ENCODE data around the gene EPB41L4A. TPM values are rescaled to one million over a fixed set of nuclear protein-coding genes. Genes with fewer than 3 reads are reported as not detected.

The EPB41L4A gene
- total and polyA plus RNA-seq, 12 donors, result 6.2 to 28.4 (median 17.5) TPM

DNA sequence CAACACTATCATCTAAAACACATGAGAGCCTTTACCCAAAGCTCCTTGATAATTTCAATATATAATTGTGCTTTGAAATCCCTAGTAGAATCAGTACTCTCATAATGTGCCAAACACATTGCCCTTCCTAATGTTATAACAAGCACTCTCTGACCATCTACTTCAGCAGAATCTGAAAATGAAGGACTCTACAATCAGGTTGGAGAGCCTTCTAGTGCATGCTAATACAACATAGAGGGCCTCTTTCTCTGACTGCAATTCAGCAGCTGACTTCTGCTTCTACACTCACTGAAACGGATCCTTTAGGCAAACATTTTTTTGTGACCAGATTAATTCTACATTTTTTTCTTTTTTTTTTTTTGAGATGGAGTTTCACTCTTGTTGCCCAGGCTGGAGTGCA lies 155.6 kb downstream of the EPB41L4A start:
- 93 to 96% methylated on average over 1 of the region's 1 CpG for WGBS, 2 donors
- TF ChIP-seq, protein P1, sequence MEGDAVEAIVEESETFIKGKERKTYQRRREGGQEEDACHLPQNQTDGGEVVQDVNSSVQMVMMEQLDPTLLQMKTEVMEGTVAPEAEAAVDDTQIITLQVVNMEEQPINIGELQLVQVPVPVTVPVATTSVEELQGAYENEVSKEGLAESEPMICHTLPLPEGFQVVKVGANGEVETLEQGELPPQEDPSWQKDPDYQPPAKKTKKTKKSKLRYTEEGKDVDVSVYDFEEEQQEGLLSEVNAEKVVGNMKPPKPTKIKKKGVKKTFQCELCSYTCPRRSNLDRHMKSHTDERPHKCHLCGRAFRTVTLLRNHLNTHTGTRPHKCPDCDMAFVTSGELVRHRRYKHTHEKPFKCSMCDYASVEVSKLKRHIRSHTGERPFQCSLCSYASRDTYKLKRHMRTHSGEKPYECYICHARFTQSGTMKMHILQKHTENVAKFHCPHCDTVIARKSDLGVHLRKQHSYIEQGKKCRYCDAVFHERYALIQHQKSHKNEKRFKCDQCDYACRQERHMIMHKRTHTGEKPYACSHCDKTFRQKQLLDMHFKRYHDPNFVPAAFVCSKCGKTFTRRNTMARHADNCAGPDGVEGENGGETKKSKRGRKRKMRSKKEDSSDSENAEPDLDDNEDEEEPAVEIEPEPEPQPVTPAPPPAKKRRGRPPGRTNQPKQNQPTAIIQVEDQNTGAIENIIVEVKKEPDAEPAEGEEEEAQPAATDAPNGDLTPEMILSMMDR (IDR thresholded peaks at IDR 0.05), result no peak
- ATAC-seq, result no peak

DNA sequence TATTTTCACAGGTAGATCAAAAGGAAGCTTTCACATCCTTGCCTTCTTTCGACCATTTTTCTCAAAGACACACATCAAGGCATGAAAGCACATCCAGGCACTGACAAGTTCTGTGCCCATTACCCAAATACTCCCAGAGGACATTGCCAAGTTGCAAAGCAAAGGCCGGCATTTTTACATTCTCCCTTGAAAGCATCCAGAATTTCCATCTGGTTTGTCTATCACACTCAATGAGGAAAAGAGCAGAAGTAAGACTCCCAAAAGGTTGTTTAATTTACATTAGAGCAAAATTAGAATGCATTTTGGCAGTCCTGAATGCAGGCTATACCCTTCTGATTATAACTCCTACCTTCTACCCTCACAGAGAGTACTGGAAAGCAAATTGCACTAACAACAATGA lies 160.5 kb downstream of the EPB41L4A start:
- ATAC-seq (no peak), DNase-seq (no peak)
- H3K36me3 ChIP-seq, result peaks cover 0 to 41% (median 0%) of the 10 kb centered on the region in 9 donors
- peak overlapping the region in 1 of 10 donors; percentile 6 for H3K27ac ChIP-seq
- TF ChIP-seq, protein P1 (IDR thresholded peaks at IDR 0.05), result no peak
- intact Hi-C loops (cut with DNase I), result no loop called here
- WGBS, 2 donors, result 66% methylated on average over 2 of the region's 2 CpGs
- H3K9me3 ChIP-seq, result no peaks in the 10 kb centered on the region
- peaks cover 3 to 49% (median 20%) of the 10 kb centered on the region in 9 donors for H3K4me1 ChIP-seq
- no peak overlapping the region for H3K4me3 ChIP-seq
- H3K27me3 ChIP-seq, result no peaks in the 10 kb centered on the region

More for the DNA sequence above, 155.6 kb downstream of the EPB41L4A start:
- intact Hi-C loops (cut with DNase I), result no loop called here
- no peak overlapping the region for H3K4me3 ChIP-seq
- no peaks in the 10 kb centered on the region for H3K27me3 ChIP-seq
- H3K9me3 ChIP-seq, result no peaks in the 10 kb centered on the region
- H3K4me1 ChIP-seq, result peaks cover 0 to 27% (median 3%) of the 10 kb centered on the region in 9 donors
- H3K36me3 ChIP-seq, result peaks cover 0 to 63% (median 0%) of the 10 kb centered on the region in 9 donors
- DNase-seq, result no peak
- H3K27ac ChIP-seq, result no peak overlapping the region

DNA sequence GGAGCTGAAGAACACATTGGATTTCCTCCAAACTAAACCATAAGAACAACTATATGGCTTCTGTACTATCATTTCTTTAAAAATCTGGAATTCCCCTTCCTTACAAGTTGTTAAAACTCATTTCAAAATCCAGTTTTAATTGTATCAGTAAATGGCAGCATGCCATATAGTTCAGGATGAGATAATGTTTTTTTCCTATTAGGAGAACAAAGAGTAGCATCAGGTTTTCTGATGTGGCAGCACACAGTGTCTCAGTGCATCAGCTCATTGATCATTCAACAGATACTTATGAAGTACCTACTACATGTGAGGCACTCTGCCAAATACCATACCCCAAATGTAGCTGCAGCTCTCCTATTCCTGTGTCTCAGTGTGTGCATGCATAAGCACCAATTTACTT lies 161.1 kb downstream of the EPB41L4A start:
- DNase-seq, result no peak
- Histone ChIP-seq H3K27ac (no peak overlapping the region), H3K4me3 (no peak overlapping the region), H3K4me1 (peaks cover 3 to 49% (median 26%) of the 10 kb centered on the region in 9 donors), H3K27me3 (no peaks in the 10 kb centered on the region), H3K36me3 (peaks cover 0 to 35% (median 0%) of the 10 kb centered on the region in 9 donors), H3K9me3 (no peaks in the 10 kb centered on the region)
- intact Hi-C loops (cut with DNase I), result no loop called here
- no peak for ATAC-seq
- TF ChIP-seq, protein P1 (IDR thresholded peaks at IDR 0.05), result no peak

DNA sequence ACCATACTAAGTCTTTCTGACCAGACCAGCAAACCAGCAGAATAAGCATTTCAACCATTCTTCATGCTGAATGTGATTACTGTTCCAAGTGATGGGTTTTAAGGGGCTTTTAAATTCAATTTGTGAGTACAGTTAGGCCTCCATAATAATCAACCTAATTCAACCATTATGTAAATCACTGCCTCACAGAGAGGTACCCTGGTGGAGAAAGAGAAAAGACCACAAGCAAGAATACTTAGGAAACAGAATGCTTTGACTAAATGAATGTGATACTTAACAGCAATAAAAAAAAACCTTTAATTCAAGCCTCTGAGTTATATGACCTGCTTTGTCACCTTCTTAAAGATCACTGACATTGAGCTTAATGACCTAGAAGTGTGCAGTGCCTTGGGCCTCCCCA lies 162.1 kb downstream of the EPB41L4A start:
- no peak overlapping the region for H3K4me3 ChIP-seq
- TF ChIP-seq, protein P1 (IDR thresholded peaks at IDR 0.05), result no peak
- no peaks in the 10 kb centered on the region for H3K27me3 ChIP-seq
- intact Hi-C loops (cut with DNase I), result no loop called here
- peaks cover 0 to 26% (median 0%) of the 10 kb centered on the region in 9 donors for H3K36me3 ChIP-seq
- no peak for ATAC-seq
- H3K9me3 ChIP-seq, result no peaks in the 10 kb centered on the region
- no peak overlapping the region for H3K27ac ChIP-seq
- H3K4me1 ChIP-seq, result peaks cover 3 to 41% (median 26%) of the 10 kb centered on the region in 9 donors
- no peak for DNase-seq

Measured in heart right ventricle (tissue), 16 donors.